MM.1S (cell line): ENCODE measurements around the gene ANK2.

ENCODE experiments used
- EZH2 ChIP-seq: fragments of 300-600 bp; sonication (generic); optimal IDR thresholded peaks from 2 replicates; pipeline ENCODE3; 2017; ENCODE audit warnings: low read depth, mild to moderate bottlenecking, antibody characterized with exemption, low read length, mixed read lengths
- TF ChIP-seq, protein P1 (sequence below): fragments of 300-600 bp; sonication (generic); IDR thresholded peaks from 2 replicates; pipeline ENCODE4 v1.5.1; 2016; ENCODE audit warnings: antibody characterized with exemption, low read length, mixed read lengths

DNA sequence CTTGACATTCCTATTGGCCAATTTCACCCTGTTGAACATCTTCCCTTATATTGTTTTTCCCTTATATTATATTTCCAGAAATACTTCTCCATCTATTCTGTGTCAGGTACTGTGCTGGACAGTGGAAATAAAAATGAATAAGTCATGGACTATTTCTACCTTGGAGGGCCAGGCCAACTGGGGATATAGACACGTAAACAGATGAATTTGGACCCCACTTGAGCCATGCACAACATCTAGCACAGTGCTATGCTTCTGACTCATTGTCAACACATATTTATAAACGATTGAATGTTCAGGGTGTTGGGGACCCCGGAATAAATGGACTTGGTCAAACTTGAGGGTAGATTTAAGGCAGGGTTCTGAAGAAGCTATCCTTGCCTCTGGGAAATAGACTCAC is 111.1 kb downstream of the ANK2 start:
- TF ChIP-seq, protein P1, sequence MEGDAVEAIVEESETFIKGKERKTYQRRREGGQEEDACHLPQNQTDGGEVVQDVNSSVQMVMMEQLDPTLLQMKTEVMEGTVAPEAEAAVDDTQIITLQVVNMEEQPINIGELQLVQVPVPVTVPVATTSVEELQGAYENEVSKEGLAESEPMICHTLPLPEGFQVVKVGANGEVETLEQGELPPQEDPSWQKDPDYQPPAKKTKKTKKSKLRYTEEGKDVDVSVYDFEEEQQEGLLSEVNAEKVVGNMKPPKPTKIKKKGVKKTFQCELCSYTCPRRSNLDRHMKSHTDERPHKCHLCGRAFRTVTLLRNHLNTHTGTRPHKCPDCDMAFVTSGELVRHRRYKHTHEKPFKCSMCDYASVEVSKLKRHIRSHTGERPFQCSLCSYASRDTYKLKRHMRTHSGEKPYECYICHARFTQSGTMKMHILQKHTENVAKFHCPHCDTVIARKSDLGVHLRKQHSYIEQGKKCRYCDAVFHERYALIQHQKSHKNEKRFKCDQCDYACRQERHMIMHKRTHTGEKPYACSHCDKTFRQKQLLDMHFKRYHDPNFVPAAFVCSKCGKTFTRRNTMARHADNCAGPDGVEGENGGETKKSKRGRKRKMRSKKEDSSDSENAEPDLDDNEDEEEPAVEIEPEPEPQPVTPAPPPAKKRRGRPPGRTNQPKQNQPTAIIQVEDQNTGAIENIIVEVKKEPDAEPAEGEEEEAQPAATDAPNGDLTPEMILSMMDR: no peak
- no peak for TF ChIP-seq EZH2
